Body of pancreas (tissue), 4 donors: ENCODE results near the gene ELOVL5.

Experiments used
- CTCF ChIP-seq, 7 experiments: fragments of 450-650 bp in 4 of 7; fragments of 200-600 bp in 3 of 7; sonication (generic) in 3 of 7; IDR thresholded peaks; one replicate each; pipeline ENCODE4 v1.5.1; 2016 to 2019; ENCODE audit warnings: antibody characterized with exemption in 7 of 7
- POLR2A ChIP-seq, 3 donors: fragments of 450-650 bp; IDR thresholded peaks; one replicate each; pipeline ENCODE4 v1.6.1; 2016; ENCODE audit warnings: antibody characterized with exemption in 3 of 3, mild to moderate bottlenecking in 2 of 3

- TF ChIP-seq CTCF (IDR thresholded peaks at IDR 0.05) (no peak), POLR2A (IDR thresholded peaks at IDR 0.05) (no peak)
These were observed 33.7 kb upstream of the ELOVL5 start for GRCh38 chr6:53382421-53382820.
